ENCODE results near the gene SOX13.

Gene SOX13

DNA sequence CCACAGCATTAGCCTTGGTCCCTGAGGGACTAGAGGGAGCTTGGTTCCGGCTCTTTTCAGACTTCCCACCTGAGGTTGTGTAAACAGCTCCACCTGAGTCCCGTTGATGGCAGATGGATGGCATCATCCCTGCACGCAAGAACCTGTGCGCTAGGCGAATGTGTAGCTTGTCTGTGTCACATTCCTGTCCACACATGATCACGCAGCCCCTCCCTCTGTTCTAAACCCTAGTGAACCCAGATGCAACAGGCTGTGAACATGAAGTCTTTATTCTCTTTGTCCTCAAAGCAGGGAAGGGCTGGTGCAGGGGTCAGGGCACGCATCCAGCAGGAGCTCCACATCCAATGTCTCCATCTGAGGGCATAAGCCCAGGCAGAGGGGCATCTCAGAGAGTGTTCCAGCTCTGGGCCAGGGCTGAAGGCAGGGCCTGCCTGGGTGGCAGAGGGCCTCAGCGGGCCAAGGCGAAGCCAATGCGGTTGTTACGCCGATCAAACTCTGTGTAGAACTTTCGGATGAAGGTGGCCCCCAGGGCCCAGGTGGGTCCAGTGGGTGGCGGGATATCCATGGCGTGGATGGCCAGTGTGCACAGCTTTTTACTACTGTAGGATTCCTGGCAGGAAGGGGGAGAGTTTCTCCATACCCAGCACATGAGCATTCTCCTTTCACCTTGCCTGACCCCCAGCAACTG is 81.8 kb downstream of the SOX13 start:
- no peak for DNase-seq

DNA sequence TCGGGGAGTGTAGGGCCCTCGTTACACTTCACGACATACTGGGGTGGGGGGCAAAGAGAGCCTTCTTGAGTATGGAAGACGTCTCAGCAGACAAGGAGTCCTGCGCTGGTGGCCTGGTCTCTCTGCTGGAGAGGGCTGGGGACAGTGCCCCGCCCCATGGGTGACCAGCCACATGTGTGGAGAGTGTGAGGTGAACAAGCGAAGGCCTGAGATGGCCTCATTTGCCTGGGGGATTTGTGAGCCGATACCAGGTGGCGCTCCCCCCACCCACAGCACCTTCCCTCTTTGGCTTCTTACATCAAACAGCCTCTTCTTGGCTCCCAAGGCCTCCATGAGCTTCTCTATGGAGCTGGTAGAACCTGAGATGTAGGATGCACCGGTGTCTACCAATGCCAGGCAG is 83.0 kb downstream of the SOX13 start:
- no peak for DNase-seq

DNA sequence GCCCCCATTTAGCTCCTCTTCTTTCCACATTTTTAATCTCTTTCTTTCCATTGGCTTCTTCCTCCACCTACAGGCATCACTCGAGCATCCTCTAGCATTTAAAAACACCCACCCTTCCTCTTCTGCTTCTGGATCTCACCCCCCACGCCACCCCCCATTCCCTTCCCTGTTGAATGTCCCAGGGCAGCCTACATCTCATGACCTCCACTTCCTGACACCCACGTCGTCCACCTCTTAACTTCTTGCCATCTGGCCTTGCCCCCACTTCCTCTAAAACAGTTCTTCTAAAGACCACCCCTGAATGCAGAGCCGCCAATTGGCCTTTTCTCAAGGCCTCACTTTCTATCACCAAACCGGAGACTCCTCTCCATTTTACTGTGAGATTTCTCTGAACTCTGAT is 85.0 kb downstream of the SOX13 start:
- DNase-seq: no peak

DNA sequence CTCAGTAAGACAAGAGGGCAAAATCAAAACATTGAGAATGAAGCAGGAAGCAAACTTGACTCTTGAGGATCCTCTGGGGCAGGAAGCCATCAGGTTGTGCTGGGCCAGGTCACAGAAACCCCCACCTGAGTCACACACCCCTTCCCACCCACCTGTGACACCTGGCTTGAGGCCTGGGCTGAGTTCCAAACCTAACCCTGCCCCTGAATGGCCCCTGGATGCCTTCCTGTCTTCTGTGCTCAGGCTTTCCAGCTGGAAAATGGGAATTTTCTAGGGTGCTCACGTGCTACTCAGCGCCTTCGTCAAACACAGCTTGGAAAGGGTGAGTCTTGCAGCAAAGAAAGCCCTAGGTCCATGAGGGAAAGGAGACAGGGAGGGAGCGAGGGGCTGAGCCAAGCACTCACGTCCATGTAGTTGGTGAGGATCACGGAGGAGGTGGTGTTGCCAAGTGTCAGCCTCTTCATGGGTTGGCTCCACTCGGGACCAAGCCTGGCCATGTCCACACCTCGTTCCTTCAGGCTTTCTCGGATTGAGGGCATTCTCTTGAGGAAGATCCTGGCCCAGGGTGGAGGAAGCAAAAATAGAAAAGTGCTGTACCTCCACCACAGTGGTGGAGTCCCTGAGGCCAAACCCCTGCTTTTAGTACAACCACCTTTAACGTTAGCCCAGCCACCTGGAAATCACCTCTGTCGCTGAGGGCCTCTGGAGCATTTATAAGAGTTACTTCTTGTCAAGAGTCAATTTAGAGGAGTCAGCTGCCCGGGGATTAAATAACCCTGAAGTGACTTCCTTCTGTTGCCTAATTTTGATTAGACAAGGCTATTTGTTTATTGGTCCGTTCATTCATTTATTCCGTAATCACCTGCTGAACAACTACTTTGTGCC is 88.9 kb downstream of the SOX13 start:
- DNase-seq: no peak

DNA sequence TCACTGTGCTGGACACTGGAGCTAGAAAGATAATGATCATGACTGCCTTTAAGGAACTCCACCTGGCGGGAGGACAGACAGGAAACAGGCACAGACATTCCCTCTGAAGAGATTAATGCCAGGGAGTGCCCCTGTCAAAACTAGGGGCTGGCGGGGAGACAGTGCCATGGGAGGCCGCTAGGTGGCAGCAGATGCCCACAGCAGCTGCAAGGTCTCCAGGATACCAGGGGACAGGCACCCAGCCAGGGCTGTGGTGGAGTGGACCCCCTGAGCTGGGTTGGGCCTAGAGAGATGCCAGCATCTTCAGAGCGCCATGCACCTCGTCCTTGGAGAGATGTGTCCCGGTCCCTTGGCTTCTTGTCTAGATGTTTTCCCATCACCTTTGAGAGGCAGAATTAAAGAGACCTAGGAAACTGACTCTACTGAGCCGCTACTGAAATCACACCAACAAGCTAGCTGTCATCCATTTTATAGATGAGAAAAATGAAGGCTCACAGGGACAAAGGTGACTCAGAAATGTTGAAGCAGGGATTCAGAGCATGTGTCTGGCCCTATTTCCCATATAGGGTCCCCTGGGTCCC is 89.7 kb downstream of the SOX13 start:
- peak; percentile 84 for DNase-seq

DNA sequence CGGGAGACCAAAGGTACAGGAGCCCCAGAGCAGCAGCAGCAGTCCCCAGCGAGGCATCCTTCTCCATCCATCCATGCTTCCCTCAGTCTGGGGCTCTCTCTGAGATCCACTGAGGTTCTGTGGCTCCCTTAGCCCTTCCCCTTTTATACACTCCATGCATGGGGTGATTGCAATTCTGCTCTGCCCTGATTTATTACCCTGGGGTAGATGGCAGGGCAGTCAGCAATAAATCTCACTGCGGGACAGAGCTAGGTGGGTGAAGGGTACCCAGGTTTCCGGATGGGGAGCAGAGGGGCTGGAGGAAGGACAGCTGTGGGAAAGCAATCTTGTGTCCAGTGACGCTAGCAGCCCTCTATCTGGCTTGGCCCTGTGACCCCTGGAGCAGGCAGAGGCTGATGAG is 93.3 kb downstream of the SOX13 start, which contains the start of gene REN:
Gene REN, minus strand, starts transcription at position 119 of the 400 bp plus-strand sequence. Its CDS starts 44 bp downstream, at position 75.
- DNase-seq: no peak

DNA sequence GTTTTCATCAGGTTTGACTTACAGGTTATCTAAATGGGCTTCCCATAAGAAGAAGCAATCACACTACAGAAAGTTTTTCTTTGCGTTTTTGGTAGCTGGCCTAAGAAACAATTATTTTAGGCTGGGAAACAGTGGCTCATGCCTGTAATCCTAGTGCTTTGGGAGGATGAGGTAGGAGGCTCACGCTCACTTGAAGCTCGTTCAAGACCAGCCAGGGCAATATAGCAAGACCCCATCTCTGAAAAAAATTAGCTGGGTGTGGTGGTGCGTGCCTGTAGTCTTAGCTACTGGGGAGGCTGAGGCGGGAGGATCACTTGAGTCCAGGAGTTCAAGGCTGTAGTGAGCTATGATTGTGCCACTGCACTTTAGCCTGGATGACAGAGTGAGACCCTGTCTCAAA is 94.8 kb downstream of the SOX13 start:
- DNase-seq: no peak

DNA sequence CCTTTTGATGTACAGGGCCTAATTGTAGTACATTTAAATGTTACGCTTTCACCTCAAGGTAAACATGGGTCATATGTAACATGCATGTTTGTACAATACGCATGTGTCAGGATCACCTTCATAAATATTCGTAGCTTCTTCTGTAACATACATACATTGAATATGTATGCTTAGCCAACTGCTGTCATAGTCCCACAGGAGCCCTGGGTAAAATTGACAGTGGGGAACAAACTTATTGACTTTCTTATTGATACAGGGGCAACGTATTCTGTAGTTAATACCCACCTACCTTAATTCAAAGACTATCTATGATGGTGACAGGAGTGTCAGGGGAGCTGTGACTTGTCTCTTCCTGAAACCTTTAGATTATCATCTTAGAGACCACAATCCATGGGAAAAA is 96.9 kb downstream of the SOX13 start:
- DNase-seq: no peak

DNA sequence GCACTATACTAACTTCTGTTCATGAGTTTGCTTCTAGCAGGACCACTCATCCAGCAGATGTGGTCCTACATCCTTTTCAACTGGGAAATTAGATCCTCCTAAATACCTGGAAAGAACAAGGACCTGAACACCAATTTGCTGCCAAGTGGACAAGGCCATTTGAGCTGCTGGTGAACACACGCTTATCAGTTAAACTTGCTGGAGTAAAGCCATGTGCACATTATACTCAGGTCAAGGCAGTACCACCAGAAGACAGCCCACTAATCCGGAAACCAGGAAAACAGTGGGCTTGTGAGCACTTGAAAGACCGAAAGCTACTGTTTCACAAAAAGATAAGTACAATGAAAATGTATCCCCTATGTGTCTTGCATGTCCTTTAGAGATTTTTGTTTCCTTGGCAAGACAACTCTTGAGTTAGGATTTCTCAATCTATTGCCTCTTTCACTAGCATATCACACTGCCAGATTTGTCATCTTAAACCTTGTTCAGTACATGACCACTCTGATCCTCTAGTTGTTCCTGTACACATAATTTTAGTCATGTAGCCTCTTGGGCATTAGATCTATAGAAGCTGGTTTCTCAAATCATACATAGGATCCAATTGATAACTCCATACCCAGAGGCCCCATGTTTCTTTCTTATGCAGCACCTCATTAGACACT is 97.7 kb downstream of the SOX13 start:
- DNase-seq: no peak

DNA sequence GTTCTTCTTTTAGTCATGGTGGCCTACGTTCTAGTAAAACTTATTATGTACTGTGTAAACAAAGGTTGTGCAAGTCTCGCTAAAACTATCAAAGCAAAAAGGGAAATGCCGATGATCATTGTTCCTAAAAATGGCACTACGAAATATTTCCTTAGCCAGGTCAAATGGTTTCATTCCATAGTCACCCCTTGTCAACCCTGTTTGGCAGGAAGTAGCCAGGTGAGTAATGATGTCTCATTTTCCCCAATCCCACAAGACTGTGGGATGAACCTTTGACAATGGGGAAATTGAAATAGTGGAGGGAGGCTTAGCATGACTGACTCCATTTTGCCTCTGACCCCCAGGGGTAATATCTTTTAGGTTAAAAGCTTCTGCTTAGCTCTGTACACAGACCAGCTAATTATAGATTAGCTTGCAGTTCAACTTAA is 98.8 kb downstream of the SOX13 start:
- DNase-seq: no peak

DNA sequence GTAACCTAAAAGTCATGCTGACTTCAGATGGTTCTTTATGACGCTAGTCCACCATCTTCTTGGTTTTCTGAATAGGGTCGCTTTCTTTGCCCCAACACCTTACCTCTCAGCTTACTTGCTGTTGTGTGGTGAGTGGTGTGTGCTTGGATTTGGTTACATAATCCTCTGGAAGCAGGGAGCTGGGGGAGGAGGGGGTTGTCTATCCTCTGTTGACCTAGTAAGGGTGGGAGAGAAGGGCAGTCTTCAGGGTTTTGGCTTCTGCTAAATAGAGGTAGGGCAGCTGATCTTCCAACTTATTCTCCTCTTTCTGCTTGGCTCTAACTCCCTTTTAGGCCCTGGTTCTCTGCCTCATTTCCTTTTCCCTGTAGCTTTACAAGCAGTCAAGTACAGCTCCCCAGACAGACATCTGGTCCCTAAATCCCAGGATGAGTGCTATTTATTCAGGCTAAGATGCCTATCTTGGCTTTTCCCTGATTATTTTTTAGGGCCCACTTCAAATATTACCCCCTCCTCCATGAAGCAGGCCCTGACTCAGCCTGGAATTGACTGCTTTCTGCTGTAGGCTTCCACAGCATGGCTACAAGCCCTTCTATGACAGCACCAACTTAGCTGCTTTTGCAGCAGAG is 99.6 kb downstream of the SOX13 start:
- no peak for DNase-seq

DNA sequence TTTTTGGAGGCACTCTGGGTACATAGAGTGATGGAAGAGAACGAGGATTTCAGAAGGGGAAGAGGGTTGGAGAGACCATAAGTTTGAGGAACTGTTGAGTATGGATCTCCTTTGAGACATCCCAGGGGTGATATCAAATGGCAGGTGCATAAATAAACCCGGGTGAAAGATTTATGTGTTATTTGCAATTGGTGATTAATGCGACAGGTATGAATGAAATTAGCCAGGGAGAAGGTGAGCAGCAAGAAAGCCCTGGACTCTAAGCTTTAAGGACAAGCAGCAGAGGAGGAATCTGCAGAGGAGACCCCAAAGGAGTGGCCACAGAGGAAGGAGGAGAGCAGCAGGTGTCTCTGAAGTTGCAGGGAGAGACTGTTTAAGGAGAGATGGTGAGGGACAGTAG is 102.0 kb downstream of the SOX13 start:
- no peak for DNase-seq

DNA sequence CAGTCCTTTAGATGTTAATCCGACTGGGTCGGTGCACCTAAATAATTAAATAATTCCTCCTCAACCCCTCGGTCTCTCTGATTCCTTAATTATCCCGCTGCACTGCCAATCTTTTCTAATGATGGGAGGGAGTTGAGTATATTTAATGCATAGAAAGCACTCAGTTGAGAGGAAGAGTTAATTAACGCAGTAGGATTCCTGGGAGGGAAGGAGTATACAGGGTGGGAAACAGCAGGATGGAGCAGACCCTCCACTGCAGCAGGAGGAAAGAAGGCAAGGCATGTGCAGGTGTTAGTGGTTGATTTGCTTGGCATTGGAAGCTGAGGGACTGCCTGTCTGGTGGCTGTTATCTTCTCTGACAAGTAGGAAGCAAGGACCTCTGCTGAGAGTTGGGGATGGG is 103.1 kb downstream of the SOX13 start:
- DNase-seq: no peak

DNA sequence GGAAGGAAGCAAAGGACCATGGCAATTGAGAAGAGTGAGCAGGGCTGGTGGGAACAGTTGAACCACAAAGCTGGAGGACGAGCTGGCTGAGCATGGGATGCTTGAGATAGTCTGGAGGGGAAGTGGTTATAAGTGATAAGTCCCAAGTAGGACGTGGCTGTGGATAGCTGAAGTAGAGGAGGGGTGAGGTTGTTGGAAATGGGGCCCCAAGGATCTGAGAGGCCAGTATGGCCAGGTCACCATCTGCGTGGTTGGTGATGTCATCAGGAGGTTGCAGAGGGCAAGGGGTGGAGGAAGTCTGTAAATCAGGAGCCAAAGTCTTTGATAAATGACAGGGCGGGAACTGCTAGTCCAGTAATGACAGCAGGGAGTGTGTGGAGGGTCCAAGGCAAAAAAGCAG is 104.2 kb downstream of the SOX13 start:
- DNase-seq: no peak

Data from activated T-cell treated with anti-CD3 and anti-CD28 coated beads, Interleukin-2, amount 50 U/mL, for 1 hour (primary cell).